Measurements from ENCODE around the gene CLUH.

Gene CLUH

GRCh38 chr17:2707721-2708584 lies 3.6 kb downstream of the CLUH start (continued):
- no peak for TF ChIP-seq ZSCAN18 (tag by site-specific recombination; IDR thresholded peaks at IDR 0.05)
- no peak for TF ChIP-seq ZNF558 (tag by site-specific recombination; IDR thresholded peaks at IDR 0.05)
- no peak for TF ChIP-seq ZFP41 (tag by site-specific recombination; IDR thresholded peaks at IDR 0.05; ENCODE audit: borderline replicate concordance)
- peak; percentile 22; the same call in 1 of the 2 replicates for TF ChIP-seq HIC1 (tag by site-specific recombination; IDR thresholded peaks at IDR 0.05)
- TF ChIP-seq FEZF1 (tag by site-specific recombination; IDR thresholded peaks at IDR 0.05) = no peak
- no peak for TF ChIP-seq ZSCAN30 (tag by site-specific recombination; IDR thresholded peaks at IDR 0.05)
- TF ChIP-seq GLIS1 (tag by site-specific recombination; IDR thresholded peaks at IDR 0.05) = peak; percentile 29; the same call in 1 of the 2 replicates
- TF ChIP-seq PRDM10 (tag by site-specific recombination; IDR thresholded peaks at IDR 0.05) = peak; percentile 96

GRCh38 chr17:2706911-2707510 lies 4.6 kb downstream of the CLUH start:
- TF ChIP-seq ZNF362 (tag by site-specific recombination; IDR thresholded peaks at IDR 0.05) (no peak), ZNF112 (tag by site-specific recombination; IDR thresholded peaks at IDR 0.05) (no peak), HOXA7 (CRISPR knock-in tag; IDR thresholded peaks at IDR 0.05; ENCODE audit: borderline replicate concordance) (no peak), ZIC2 (tag by site-specific recombination; IDR thresholded peaks at IDR 0.05) (0 out of 2 replicates have a peak, but pooled peaks have one; percentile 10)
- Histone ChIP-seq H3K27ac (ENCODE audit: extremely low read depth, low read depth, low read length) (no peak overlapping the region), H3K4me3 (ENCODE audit: low read depth, low read length) (no peak overlapping the region), H3K4me1 (ENCODE audit: control insufficient read depth, insufficient read depth, low read length) (peaks cover 13% of the 10 kb centered on the region), H3K9me3 (ENCODE audit: control insufficient read depth, insufficient read depth, low read depth, low read length) (no peaks in the 10 kb centered on the region), H3K36me3 (ENCODE audit: control insufficient read depth in 2 of 2, insufficient read depth in 1 of 2, low read length in 2 of 2) (peaks cover 4 to 26% of the 10 kb centered on the region in 2 experiments; a peak in 2 of 3 replicates)
- ChIA-PET POLR2A (interaction anchor here (0.7 kb wide), 1 partner anchor 114 kb away, joined by 3 read pairs; no protein-coding TSS in a partner anchor), CTCF (interaction anchor here (0.6 to 2.0 kb wide), 11 partner anchors 11 to 511 kb away, joined by 3 to 6 read pairs (median 4); no protein-coding TSS in a partner anchor)
